Loucy (cell line): ENCODE results near the gene NRM.

Experiments
- H2AFZ ChIP-seq: fragments of 200-600 bp; sonication (generic); 2 replicates; pipeline ENCODE4 v1.6.0; 2016; ENCODE audit warnings: antibody characterized with exemption, mild to moderate bottlenecking, low read length, moderate library complexity
- H3F3A ChIP-seq: fragments of 200-600 bp; 2 replicates; pipeline ENCODE4 v1.6.0; 2016; ENCODE audit warnings: antibody characterized with exemption, low read depth, mild to moderate bottlenecking
- H3K27me3 ChIP-seq: fragments of 200-600 bp; sonication (generic); 2 replicates; pipeline ENCODE4 v1.6.1; 2014; ENCODE audit warnings: low read length, mild to moderate bottlenecking; ENCODE audit not compliant: insufficient read depth, poor library complexity, severe bottlenecking
- H3K36me3 ChIP-seq: fragments of 200-600 bp; sonication (generic); 2 replicates; pipeline ENCODE4 v1.6.1; 2016; ENCODE audit warnings: low read length; ENCODE audit not compliant: insufficient read depth
- H3K4me1 ChIP-seq: fragments of 200-600 bp; sonication (generic); 2 replicates; pipeline ENCODE4 v1.5.1; 2014; ENCODE audit warnings: low read length, mild to moderate bottlenecking; ENCODE audit not compliant: insufficient read depth, poor library complexity, severe bottlenecking
- H3K4me2 ChIP-seq: fragments of 200-600 bp; sonication (generic); 2 replicates; pipeline ENCODE4 v1.6.0; 2014; ENCODE audit warnings: antibody characterized with exemption, low read length, low read depth, mild to moderate bottlenecking; ENCODE audit not compliant: poor library complexity, severe bottlenecking
- H3K4me3 ChIP-seq: fragments of 200-600 bp; sonication (generic); 2 replicates; pipeline ENCODE4 v1.5.1; 2014; ENCODE audit warnings: low read length, mild to moderate bottlenecking, mixed read lengths; ENCODE audit not compliant: poor library complexity, severe bottlenecking
- H3K79me2 ChIP-seq: fragments of 200-600 bp; sonication (generic); 2 replicates; pipeline ENCODE4 v1.6.1; 2014; ENCODE audit warnings: low read length; ENCODE audit not compliant: insufficient read depth
- H3K9ac ChIP-seq: fragments of 200-600 bp; sonication (generic); 2 replicates; pipeline ENCODE4 v1.6.0; 2014; ENCODE audit warnings: mild to moderate bottlenecking, low read depth, low read length, moderate library complexity; ENCODE audit not compliant: poor library complexity, severe bottlenecking
- H3K9me2 ChIP-seq: fragments of 200-600 bp; sonication (generic); replicated peaks from 2 replicates; pipeline ENCODE4 v1.6.1; 2016; ENCODE audit warnings: low read depth, low read length, mixed read lengths
- H3K9me3 ChIP-seq: fragments of 200-600 bp; sonication (generic); 2 replicates; pipeline ENCODE4 v1.6.1; 2014; ENCODE audit warnings: mild to moderate bottlenecking, antibody characterized with exemption, low read length, low read depth; ENCODE audit not compliant: insufficient read depth
- H4K20me1 ChIP-seq: fragments of 200-600 bp; sonication (generic); 2 replicates; pipeline ENCODE4 v1.6.0; 2014; ENCODE audit warnings: antibody characterized with exemption, low read length, mild to moderate bottlenecking; ENCODE audit not compliant: insufficient read depth, poor library complexity, severe bottlenecking
- CTCF ChIP-seq: fragments of 200-600 bp; sonication (generic); conservative IDR thresholded peaks from 2 replicates; pipeline ENCODE4 v1.5.1; 2014; ENCODE audit warnings: mild to moderate bottlenecking, antibody characterized with exemption, low read length
- EZH2phosphoT487 ChIP-seq: fragments of 200-600 bp; IDR thresholded peaks from 2 replicates; pipeline ENCODE4 v1.6.1; 2018; ENCODE audit warnings: antibody characterized with exemption, mild to moderate bottlenecking, moderate library complexity, borderline replicate concordance

The NRM gene

DNA sequence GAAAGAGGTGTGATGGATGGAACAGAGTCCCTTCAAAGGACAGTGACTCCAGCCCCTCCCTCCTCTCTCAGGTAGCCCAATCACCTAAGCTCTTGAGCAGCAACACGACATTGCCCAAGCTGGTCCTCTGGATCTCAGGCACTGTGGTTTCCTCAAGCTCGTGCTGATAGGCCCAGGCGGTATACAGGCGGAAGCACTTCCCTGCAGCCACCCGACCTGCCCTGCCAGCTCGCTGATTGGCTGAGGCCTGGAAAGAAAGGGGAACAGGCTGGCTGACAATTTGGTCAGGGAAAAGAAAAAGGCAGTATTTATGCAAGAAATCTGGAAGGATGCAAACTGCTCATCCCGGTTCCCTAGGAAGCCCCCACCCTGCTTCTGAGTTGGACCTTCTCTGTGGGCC, 34.3 kb downstream of the NRM start:
- no peak for TF ChIP-seq EZH2phosphoT487
- no peak for TF ChIP-seq CTCF
- no peaks in the 10 kb centered on the region for H3K4me1 ChIP-seq
- no peak overlapping the region for H3K9ac ChIP-seq
- no peaks in the 10 kb centered on the region for H3K9me3 ChIP-seq
- H2AFZ ChIP-seq = no peak overlapping the region
- no peaks in the 10 kb centered on the region for H3K79me2 ChIP-seq
- H3K4me3 ChIP-seq = no peak overlapping the region
- H4K20me1 ChIP-seq = no peaks in the 10 kb centered on the region
- H3F3A ChIP-seq = no peaks in the 10 kb centered on the region; the same call in 1 of the 2 replicates
- no peaks in the 10 kb centered on the region for H3K9me2 ChIP-seq
- peaks cover 77% of the 10 kb centered on the region; the same call in 1 of the 2 replicates for H3K36me3 ChIP-seq
- H3K4me2 ChIP-seq = no peak overlapping the region
- no peaks in the 10 kb centered on the region for H3K27me3 ChIP-seq

- Histone ChIP-seq H4K20me1 (no peaks in the 10 kb centered on the region), H2AFZ (no peak overlapping the region), H3K9ac (no peak overlapping the region), H3K9me2 (no peaks in the 10 kb centered on the region), H3K27me3 (no peaks in the 10 kb centered on the region), H3K9me3 (no peaks in the 10 kb centered on the region), H3K4me2 (no peak overlapping the region), H3F3A (no peaks in the 10 kb centered on the region; the same call in 1 of the 2 replicates), H3K4me3 (no peak overlapping the region), H3K36me3 (peaks cover 79% of the 10 kb centered on the region; the same call in 1 of the 2 replicates), H3K4me1 (no peaks in the 10 kb centered on the region), H3K79me2 (no peaks in the 10 kb centered on the region)
- TF ChIP-seq EZH2phosphoT487 (no peak), CTCF (no peak)
These were observed 35.1 kb downstream of the NRM start for GRCh38 chr6:30655743-30656094.

DNA sequence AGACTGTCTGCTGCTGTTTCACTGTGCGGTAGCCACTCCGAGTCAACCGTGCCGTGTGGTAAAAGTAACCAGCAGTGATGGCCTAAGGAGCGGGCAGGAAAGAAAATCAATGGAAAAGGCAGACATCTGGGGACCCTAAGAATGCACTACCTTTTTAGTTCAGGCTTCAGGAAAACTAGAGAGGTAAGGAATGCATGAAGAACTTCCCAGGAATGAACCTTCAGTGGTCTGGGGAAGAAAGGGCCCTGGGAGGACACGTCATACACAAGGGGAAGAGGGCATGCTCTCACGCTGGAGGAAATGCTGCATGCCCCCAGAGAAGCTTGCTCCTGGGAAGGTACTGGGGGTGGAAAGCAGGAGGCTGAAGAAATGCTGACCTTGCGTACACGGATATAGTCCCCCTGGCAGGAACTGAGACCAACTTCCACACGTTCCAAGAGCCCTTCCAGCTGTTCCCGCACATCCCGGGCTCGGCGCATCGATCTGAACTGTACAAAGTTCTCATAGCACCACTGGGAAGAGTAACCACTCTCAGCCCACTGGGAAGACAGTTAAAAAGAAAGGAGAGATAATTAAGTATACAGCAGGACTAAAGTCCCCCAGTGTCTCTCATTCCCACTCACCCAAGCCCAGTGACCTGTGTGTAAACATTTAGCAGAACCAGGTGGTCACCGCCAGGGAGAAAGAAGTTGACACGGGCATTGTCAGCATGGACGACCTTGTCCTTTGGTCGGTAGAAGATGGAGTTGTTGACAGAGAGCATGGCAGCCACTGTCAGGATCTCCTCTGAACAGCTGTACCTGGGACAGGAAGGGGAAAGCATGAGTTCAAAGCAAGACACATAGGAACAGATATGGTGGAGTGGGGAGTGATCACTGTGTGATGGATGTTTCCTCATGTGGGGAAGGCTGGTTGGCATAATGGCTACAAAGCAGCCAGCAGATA, 35.7 kb downstream of the NRM start:
- Histone ChIP-seq H3K9me3 (no peaks in the 10 kb centered on the region), H3K36me3 (peaks cover 76% of the 10 kb centered on the region; the same call in 1 of the 2 replicates), H3K79me2 (no peaks in the 10 kb centered on the region), H3K9ac (no peak overlapping the region), H3F3A (no peaks in the 10 kb centered on the region; the same call in 1 of the 2 replicates), H3K4me1 (no peaks in the 10 kb centered on the region), H3K4me2 (no peak overlapping the region), H4K20me1 (no peaks in the 10 kb centered on the region), H2AFZ (no peak overlapping the region), H3K4me3 (no peak overlapping the region), H3K9me2 (no peaks in the 10 kb centered on the region), H3K27me3 (no peaks in the 10 kb centered on the region)
- no peak for TF ChIP-seq CTCF
- no peak for TF ChIP-seq EZH2phosphoT487
